ENCODE measurements around the gene NGEF.

Gene NGEF

DNA sequence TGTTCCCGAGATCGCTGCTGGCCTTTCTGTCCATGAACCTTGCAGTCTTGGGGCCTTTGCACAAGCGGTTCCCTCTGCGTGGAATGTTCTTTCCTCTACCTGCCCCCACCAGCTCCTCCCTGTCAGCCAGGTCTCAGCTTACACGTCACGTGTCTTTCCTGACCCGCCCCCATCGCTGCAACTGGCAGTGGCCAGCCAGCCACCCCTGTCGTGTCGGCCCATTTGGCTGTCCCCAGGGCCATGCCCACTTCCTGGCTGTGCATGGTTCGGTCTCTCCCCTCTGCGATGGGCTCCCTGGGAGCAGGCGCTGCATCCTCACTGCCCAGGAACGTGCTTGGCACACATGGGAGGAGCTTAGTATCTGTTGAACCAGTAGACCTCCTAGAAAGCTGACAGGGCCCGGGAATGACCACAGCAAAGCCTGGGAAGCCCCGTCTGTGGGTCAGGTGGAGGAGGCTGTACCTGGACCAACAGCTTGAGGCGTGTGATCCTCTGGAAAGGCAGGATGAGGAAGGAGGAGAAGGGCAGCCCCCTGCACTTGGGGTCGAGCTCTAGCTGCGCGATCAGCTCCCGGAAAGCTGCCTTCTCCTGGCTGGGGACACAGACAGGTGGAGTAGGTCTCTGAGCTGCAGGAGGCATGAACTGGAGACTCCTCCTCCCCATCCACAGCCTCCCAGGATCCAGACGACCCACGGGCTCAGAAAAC is 122.0 kb downstream of the NGEF start (continued):
- TF ChIP-seq, protein P1, sequence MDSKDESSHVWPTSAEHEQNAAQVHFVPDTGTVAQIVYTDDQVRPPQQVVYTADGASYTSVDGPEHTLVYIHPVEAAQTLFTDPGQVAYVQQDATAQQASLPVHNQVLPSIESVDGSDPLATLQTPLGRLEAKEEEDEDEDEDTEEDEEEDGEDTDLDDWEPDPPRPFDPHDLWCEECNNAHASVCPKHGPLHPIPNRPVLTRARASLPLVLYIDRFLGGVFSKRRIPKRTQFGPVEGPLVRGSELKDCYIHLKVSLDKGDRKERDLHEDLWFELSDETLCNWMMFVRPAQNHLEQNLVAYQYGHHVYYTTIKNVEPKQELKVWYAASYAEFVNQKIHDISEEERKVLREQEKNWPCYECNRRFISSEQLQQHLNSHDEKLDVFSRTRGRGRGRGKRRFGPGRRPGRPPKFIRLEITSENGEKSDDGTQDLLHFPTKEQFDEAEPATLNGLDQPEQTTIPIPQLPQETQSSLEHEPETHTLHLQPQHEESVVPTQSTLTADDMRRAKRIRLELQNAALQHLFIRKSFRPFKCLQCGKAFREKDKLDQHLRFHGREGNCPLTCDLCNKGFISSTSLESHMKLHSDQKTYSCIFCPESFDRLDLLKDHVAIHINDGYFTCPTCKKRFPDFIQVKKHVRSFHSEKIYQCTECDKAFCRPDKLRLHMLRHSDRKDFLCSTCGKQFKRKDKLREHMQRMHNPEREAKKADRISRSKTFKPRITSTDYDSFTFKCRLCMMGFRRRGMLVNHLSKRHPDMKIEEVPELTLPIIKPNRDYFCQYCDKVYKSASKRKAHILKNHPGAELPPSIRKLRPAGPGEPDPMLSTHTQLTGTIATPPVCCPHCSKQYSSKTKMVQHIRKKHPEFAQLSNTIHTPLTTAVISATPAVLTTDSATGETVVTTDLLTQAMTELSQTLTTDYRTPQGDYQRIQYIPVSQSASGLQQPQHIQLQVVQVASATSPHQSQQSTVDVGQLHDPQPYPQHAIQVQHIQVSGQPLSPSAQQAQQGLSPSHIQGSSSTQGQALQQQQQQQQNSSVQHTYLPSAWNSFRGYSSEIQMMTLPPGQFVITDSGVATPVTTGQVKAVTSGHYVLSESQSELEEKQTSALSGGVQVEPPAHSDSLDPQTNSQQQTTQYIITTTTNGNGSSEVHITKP (tag by site-specific recombination; IDR thresholded peaks at IDR 0.05): peak; percentile 92
- TF ChIP-seq ZNF366 (tag by site-specific recombination; conservative IDR thresholded peaks at IDR 0.05) (no peak), ZNF214 (tag by site-specific recombination; IDR thresholded peaks at IDR 0.05; ENCODE audit: borderline replicate concordance) (no peak), ZNF785 (tag by site-specific recombination; IDR thresholded peaks at IDR 0.05) (no peak), ZNF776 (tag by site-specific recombination; IDR thresholded peaks at IDR 0.05; ENCODE audit: borderline replicate concordance) (no peak), EGR2 (tag by site-specific recombination; IDR thresholded peaks at IDR 0.05; ENCODE audit: low read depth) (no peak), ZNF114 (tag by site-specific recombination; IDR thresholded peaks at IDR 0.05) (no peak), KLF16 (tag by site-specific recombination; IDR thresholded peaks at IDR 0.05) (no peak), PRDM1 (tag by site-specific recombination; IDR thresholded peaks at IDR 0.05) (no peak), ZNF585B (tag by site-specific recombination; IDR thresholded peaks at IDR 0.05) (no peak), GLIS1 (tag by site-specific recombination; IDR thresholded peaks at IDR 0.05) (peak; percentile 68), ZNF2 (tag by site-specific recombination; IDR thresholded peaks at IDR 0.05) (no peak), ZNF544 (tag by site-specific recombination; IDR thresholded peaks at IDR 0.05) (no peak), ZNF473 (tag by site-specific recombination; IDR thresholded peaks at IDR 0.05) (no peak), ZNF335 (tag by site-specific recombination; conservative IDR thresholded peaks at IDR 0.05) (no peak), ZNF529 (tag by site-specific recombination; IDR thresholded peaks at IDR 0.05; ENCODE audit: insufficient replicate concordance) (no peak), KLF9 (tag by site-specific recombination; IDR thresholded peaks at IDR 0.05; ENCODE audit: low read depth) (0 out of 2 replicates have a peak, but pooled peaks have one; percentile 24)
- TF ChIP-seq, protein P2, sequence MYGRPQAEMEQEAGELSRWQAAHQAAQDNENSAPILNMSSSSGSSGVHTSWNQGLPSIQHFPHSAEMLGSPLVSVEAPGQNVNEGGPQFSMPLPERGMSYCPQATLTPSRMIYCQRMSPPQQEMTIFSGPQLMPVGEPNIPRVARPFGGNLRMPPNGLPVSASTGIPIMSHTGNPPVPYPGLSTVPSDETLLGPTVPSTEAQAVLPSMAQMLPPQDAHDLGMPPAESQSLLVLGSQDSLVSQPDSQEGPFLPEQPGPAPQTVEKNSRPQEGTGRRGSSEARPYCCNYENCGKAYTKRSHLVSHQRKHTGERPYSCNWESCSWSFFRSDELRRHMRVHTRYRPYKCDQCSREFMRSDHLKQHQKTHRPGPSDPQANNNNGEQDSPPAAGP (tag by site-specific recombination; IDR thresholded peaks at IDR 0.05): no peak
- TF ChIP-seq, protein P3, sequence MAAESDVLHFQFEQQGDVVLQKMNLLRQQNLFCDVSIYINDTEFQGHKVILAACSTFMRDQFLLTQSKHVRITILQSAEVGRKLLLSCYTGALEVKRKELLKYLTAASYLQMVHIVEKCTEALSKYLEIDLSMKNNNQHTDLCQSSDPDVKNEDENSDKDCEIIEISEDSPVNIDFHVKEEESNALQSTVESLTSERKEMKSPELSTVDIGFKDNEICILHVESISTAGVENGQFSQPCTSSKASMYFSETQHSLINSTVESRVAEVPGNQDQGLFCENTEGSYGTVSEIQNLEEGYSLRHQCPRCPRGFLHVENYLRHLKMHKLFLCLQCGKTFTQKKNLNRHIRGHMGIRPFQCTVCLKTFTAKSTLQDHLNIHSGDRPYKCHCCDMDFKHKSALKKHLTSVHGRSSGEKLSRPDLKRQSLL (tag by site-specific recombination; IDR thresholded peaks at IDR 0.05): no peak
- TF ChIP-seq, protein P4, sequence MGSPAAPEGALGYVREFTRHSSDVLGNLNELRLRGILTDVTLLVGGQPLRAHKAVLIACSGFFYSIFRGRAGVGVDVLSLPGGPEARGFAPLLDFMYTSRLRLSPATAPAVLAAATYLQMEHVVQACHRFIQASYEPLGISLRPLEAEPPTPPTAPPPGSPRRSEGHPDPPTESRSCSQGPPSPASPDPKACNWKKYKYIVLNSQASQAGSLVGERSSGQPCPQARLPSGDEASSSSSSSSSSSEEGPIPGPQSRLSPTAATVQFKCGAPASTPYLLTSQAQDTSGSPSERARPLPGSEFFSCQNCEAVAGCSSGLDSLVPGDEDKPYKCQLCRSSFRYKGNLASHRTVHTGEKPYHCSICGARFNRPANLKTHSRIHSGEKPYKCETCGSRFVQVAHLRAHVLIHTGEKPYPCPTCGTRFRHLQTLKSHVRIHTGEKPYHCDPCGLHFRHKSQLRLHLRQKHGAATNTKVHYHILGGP (tag by site-specific recombination; IDR thresholded peaks at IDR 0.05): no peak
- TF ChIP-seq, protein P5, sequence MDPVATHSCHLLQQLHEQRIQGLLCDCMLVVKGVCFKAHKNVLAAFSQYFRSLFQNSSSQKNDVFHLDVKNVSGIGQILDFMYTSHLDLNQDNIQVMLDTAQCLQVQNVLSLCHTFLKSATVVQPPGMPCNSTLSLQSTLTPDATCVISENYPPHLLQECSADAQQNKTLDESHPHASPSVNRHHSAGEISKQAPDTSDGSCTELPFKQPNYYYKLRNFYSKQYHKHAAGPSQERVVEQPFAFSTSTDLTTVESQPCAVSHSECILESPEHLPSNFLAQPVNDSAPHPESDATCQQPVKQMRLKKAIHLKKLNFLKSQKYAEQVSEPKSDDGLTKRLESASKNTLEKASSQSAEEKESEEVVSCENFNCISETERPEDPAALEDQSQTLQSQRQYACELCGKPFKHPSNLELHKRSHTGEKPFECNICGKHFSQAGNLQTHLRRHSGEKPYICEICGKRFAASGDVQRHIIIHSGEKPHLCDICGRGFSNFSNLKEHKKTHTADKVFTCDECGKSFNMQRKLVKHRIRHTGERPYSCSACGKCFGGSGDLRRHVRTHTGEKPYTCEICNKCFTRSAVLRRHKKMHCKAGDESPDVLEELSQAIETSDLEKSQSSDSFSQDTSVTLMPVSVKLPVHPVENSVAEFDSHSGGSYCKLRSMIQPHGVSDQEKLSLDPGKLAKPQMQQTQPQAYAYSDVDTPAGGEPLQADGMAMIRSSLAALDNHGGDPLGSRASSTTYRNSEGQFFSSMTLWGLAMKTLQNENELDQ (tag by site-specific recombination; IDR thresholded peaks at IDR 0.05; ENCODE audit: low read depth): no peak
- TF ChIP-seq, protein P6, sequence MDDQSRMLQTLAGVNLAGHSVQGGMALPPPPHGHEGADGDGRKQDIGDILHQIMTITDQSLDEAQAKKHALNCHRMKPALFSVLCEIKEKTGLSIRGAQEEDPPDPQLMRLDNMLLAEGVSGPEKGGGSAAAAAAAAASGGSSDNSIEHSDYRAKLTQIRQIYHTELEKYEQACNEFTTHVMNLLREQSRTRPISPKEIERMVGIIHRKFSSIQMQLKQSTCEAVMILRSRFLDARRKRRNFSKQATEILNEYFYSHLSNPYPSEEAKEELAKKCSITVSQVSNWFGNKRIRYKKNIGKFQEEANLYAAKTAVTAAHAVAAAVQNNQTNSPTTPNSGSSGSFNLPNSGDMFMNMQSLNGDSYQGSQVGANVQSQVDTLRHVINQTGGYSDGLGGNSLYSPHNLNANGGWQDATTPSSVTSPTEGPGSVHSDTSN (CRISPR knock-in tag; IDR thresholded peaks at IDR 0.05): no peak
- TF ChIP-seq, protein P7, sequence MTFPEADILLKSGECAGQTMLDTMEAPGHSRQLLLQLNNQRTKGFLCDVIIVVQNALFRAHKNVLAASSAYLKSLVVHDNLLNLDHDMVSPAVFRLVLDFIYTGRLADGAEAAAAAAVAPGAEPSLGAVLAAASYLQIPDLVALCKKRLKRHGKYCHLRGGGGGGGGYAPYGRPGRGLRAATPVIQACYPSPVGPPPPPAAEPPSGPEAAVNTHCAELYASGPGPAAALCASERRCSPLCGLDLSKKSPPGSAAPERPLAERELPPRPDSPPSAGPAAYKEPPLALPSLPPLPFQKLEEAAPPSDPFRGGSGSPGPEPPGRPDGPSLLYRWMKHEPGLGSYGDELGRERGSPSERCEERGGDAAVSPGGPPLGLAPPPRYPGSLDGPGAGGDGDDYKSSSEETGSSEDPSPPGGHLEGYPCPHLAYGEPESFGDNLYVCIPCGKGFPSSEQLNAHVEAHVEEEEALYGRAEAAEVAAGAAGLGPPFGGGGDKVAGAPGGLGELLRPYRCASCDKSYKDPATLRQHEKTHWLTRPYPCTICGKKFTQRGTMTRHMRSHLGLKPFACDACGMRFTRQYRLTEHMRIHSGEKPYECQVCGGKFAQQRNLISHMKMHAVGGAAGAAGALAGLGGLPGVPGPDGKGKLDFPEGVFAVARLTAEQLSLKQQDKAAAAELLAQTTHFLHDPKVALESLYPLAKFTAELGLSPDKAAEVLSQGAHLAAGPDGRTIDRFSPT (tag by site-specific recombination; IDR thresholded peaks at IDR 0.05): no peak
- TF ChIP-seq, protein P8, sequence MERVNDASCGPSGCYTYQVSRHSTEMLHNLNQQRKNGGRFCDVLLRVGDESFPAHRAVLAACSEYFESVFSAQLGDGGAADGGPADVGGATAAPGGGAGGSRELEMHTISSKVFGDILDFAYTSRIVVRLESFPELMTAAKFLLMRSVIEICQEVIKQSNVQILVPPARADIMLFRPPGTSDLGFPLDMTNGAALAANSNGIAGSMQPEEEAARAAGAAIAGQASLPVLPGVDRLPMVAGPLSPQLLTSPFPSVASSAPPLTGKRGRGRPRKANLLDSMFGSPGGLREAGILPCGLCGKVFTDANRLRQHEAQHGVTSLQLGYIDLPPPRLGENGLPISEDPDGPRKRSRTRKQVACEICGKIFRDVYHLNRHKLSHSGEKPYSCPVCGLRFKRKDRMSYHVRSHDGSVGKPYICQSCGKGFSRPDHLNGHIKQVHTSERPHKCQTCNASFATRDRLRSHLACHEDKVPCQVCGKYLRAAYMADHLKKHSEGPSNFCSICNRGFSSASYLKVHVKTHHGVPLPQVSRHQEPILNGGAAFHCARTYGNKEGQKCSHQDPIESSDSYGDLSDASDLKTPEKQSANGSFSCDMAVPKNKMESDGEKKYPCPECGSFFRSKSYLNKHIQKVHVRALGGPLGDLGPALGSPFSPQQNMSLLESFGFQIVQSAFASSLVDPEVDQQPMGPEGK (tag by site-specific recombination; IDR thresholded peaks at IDR 0.05): peak; percentile 34; the same call in 1 of the 2 replicates

All from HEK293 (cell line).